Measurements from ENCODE around the gene CAPSL.
A peak's percentile ranks its signal among the peaks of the same experiment; 100 is the strongest.

The CAPSL gene

DNA sequence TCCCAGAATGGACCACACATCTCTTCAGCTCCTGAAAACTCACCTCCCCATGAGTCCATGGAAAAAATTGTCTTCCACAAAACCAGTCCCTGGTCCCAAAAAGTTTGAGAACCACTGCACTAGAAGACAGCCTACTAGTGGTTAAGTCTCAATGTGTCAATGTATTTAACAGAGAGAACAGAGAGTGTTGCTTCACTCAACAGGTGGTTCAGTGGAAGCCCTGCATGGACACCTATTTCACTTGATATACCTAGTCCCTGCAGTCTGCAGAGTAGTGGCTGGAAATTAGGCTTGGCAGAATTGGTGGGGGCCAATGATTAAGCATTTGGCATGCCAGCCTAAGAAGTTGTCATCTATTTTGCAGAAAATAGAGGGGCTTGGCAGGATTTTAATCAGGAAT, 58.8 kb downstream of the CAPSL start:
- peaks cover 15% of the 10 kb centered on the region for H3F3A ChIP-seq (ENCODE audit: control insufficient read depth, insufficient read depth)
- H3K4me2 ChIP-seq (ENCODE audit: low read length) = peak overlapping the region; percentile 44
- H3K79me2 ChIP-seq (ENCODE audit: control insufficient read depth, low read length) = no peaks in the 10 kb centered on the region
- no peaks in the 10 kb centered on the region for H3K27me3 ChIP-seq (ENCODE audit: control insufficient read depth, low read length)
- no peaks in the 10 kb centered on the region for H3K9me3 ChIP-seq (ENCODE audit: control insufficient read depth, insufficient read depth, low read length)
- peaks cover 79% of the 10 kb centered on the region for H3K4me1 ChIP-seq (ENCODE audit: control insufficient read depth, low read length)
- H3K36me3 ChIP-seq (ENCODE audit: control insufficient read depth, low read length) = peaks cover 75% of the 10 kb centered on the region
- H3K4me3 ChIP-seq (ENCODE audit: low read length) = peak overlapping the region; percentile 18; the same call in 1 of the 2 replicates
- H3K9me2 ChIP-seq (replicated peaks; ENCODE audit: control insufficient read depth, low read length) = no peaks in the 10 kb centered on the region
- H3K27ac ChIP-seq (ENCODE audit: low read depth, low read length) = peak overlapping the region; percentile 51
- TF ChIP-seq, protein P1, sequence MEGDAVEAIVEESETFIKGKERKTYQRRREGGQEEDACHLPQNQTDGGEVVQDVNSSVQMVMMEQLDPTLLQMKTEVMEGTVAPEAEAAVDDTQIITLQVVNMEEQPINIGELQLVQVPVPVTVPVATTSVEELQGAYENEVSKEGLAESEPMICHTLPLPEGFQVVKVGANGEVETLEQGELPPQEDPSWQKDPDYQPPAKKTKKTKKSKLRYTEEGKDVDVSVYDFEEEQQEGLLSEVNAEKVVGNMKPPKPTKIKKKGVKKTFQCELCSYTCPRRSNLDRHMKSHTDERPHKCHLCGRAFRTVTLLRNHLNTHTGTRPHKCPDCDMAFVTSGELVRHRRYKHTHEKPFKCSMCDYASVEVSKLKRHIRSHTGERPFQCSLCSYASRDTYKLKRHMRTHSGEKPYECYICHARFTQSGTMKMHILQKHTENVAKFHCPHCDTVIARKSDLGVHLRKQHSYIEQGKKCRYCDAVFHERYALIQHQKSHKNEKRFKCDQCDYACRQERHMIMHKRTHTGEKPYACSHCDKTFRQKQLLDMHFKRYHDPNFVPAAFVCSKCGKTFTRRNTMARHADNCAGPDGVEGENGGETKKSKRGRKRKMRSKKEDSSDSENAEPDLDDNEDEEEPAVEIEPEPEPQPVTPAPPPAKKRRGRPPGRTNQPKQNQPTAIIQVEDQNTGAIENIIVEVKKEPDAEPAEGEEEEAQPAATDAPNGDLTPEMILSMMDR (IDR thresholded peaks at IDR 0.05; ENCODE audit: low read depth, low read length, poor library complexity, severe bottlenecking) = no peak
- TF ChIP-seq EZH2phosphoT487 (IDR thresholded peaks at IDR 0.05; ENCODE audit: borderline replicate concordance, low read length) = no peak
- H4K20me1 ChIP-seq (ENCODE audit: control insufficient read depth, insufficient read depth, low read depth, low read length) = no peaks in the 10 kb centered on the region

DNA sequence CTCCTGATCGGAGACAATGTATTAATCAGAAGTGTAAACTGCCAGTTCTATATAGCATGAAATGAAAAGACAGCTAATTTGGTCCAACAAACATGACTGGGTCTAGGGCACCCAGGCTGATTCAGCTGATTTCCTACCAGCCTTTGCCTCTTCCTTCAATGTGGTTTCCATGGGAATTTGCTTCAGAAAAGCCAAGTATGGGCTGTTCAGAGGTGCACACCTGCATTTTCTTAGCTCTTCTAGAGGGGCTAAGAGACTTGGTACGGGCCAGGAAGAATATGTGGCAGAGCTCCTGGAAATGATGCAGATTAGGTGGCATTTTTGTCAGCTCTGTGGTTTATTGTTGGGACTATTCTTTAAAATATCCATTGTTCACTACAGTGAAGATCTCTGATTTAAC, 59.3 kb downstream of the CAPSL start:
- no peak overlapping the region for H3K4me3 ChIP-seq (ENCODE audit: low read length)
- peaks cover 9% of the 10 kb centered on the region for H3F3A ChIP-seq (ENCODE audit: control insufficient read depth, insufficient read depth)
- H3K9me3 ChIP-seq (ENCODE audit: control insufficient read depth, insufficient read depth, low read length) = no peaks in the 10 kb centered on the region
- no peaks in the 10 kb centered on the region for H3K9me2 ChIP-seq (replicated peaks; ENCODE audit: control insufficient read depth, low read length)
- H3K27ac ChIP-seq (ENCODE audit: low read depth, low read length) = no peak overlapping the region
- H3K4me1 ChIP-seq (ENCODE audit: control insufficient read depth, low read length) = peaks cover 75% of the 10 kb centered on the region
- no peaks in the 10 kb centered on the region for H3K27me3 ChIP-seq (ENCODE audit: control insufficient read depth, low read length)
- peaks cover 78% of the 10 kb centered on the region for H3K36me3 ChIP-seq (ENCODE audit: control insufficient read depth, low read length)
- H3K4me2 ChIP-seq (ENCODE audit: low read length) = no peak overlapping the region
- TF ChIP-seq, protein P1 (IDR thresholded peaks at IDR 0.05; ENCODE audit: low read depth, low read length, poor library complexity, severe bottlenecking) = no peak
- no peak for TF ChIP-seq EZH2phosphoT487 (IDR thresholded peaks at IDR 0.05; ENCODE audit: borderline replicate concordance, low read length)
- H4K20me1 ChIP-seq (ENCODE audit: control insufficient read depth, insufficient read depth, low read depth, low read length) = no peaks in the 10 kb centered on the region
- no peaks in the 10 kb centered on the region for H3K79me2 ChIP-seq (ENCODE audit: control insufficient read depth, low read length)

DNA sequence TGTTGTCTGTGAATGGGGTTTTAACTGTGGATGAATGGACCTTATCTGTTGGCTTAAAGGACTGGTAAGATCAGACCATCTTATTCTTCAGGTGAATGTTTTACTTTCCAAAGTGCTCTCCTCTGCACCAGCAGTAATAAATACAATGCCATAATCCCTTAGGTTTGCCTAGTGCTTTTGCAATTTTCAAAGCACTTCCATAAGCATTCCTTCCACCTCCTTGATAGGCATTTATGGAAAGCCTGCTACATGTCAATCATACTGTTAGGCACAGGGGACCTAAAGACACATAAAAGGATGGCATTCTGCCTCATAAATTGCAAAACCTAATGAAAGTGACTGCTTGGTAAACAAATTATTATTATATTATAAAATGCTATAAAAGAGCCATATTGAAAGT, 60.3 kb downstream of the CAPSL start:
- H3K4me2 ChIP-seq (ENCODE audit: low read length) = no peak overlapping the region
- H3K4me1 ChIP-seq (ENCODE audit: control insufficient read depth, low read length) = peaks cover 65% of the 10 kb centered on the region
- H3K9me2 ChIP-seq (replicated peaks; ENCODE audit: control insufficient read depth, low read length) = no peaks in the 10 kb centered on the region
- H3F3A ChIP-seq (ENCODE audit: control insufficient read depth, insufficient read depth) = no peaks in the 10 kb centered on the region
- TF ChIP-seq, protein P1 (IDR thresholded peaks at IDR 0.05; ENCODE audit: low read depth, low read length, poor library complexity, severe bottlenecking) = no peak
- TF ChIP-seq EZH2phosphoT487 (IDR thresholded peaks at IDR 0.05; ENCODE audit: borderline replicate concordance, low read length) = no peak
- H3K4me3 ChIP-seq (ENCODE audit: low read length) = no peak overlapping the region
- no peaks in the 10 kb centered on the region for H4K20me1 ChIP-seq (ENCODE audit: control insufficient read depth, insufficient read depth, low read depth, low read length)
- peaks cover 73% of the 10 kb centered on the region for H3K36me3 ChIP-seq (ENCODE audit: control insufficient read depth, low read length)
- H3K27ac ChIP-seq (ENCODE audit: low read depth, low read length) = no peak overlapping the region
- no peaks in the 10 kb centered on the region for H3K9me3 ChIP-seq (ENCODE audit: control insufficient read depth, insufficient read depth, low read length)
- H3K79me2 ChIP-seq (ENCODE audit: control insufficient read depth, low read length) = no peaks in the 10 kb centered on the region
- no peaks in the 10 kb centered on the region for H3K27me3 ChIP-seq (ENCODE audit: control insufficient read depth, low read length)

All from DOHH2 (cell line).